ENCODE results near the gene GRM5.
"Not testable (repeated sequence)": the region's sequence is repeated elsewhere in the genome, so short reads cannot be mapped to it uniquely, and the experiment has no call there.

The GRM5 gene

GRCh38 chr11:89065651-89066201 lies at the start of gene GRM5:
Gene GRM5 (minus strand): TSS chr11:89065982. CDS start chr11:89047872, 18,110 bp downstream.
- DNase-seq (ENCODE audit: low read depth): not testable (repeated sequence)

GRCh38 chr11:89097956-89098355 lies 32.2 kb upstream of the GRM5 start:
- DNase-seq (ENCODE audit: low read depth): not testable (repeated sequence)

GRCh38 chr11:89093806-89094205 lies 28.0 kb upstream of the GRM5 start:
- not testable (repeated sequence) for DNase-seq (ENCODE audit: low read depth)

GRCh38 chr11:89084951-89085350 lies 19.2 kb upstream of the GRM5 start:
- not testable (repeated sequence) for DNase-seq (ENCODE audit: low read depth)

- DNase-seq (ENCODE audit: low read depth): not testable (repeated sequence)
Measured at GRCh38 chr11:89070911-89071310, 5.1 kb upstream of the GRM5 start.

- no peak for DNase-seq (ENCODE audit: low read depth)
Measured at GRCh38 chr11:89067264-89067663, 1.5 kb upstream of the GRM5 start.

- DNase-seq (ENCODE audit: low read depth): no peak
Measured at GRCh38 chr11:89065066-89065465, 716 bp downstream of the GRM5 start.

GRCh38 chr11:89063481-89063951 lies 2.3 kb downstream of the GRM5 start:
- DNase-seq (ENCODE audit: low read depth): not testable (repeated sequence)

- not testable (repeated sequence) for DNase-seq (ENCODE audit: low read depth)
Measured at GRCh38 chr11:89062771-89063298, 2.9 kb downstream of the GRM5 start.

- not testable (repeated sequence) for DNase-seq (ENCODE audit: low read depth)
Measured at GRCh38 chr11:89061839-89062238, 3.9 kb downstream of the GRM5 start.

- not testable (repeated sequence) for DNase-seq (ENCODE audit: low read depth)
Measured at GRCh38 chr11:89057406-89057805, 8.4 kb downstream of the GRM5 start.

GRCh38 chr11:89052220-89052619 lies 13.6 kb downstream of the GRM5 start:
- no peak for DNase-seq (ENCODE audit: low read depth)

GRCh38 chr11:89047159-89047558 lies 18.6 kb downstream of the GRM5 start:
- DNase-seq (ENCODE audit: low read depth): not testable (repeated sequence)

- DNase-seq (ENCODE audit: low read depth): not testable (repeated sequence)
Measured at GRCh38 chr11:89043861-89044588, 21.8 kb downstream of the GRM5 start.

GRCh38 chr11:89029671-89030070 lies 36.1 kb downstream of the GRM5 start:
- DNase-seq (ENCODE audit: low read depth): not testable (repeated sequence)

- no peak for DNase-seq (ENCODE audit: low read depth)
Measured at GRCh38 chr11:89021339-89021738, 44.4 kb downstream of the GRM5 start.

GRCh38 chr11:89019827-89020547 lies 45.8 kb downstream of the GRM5 start:
- DNase-seq (ENCODE audit: low read depth): not testable (repeated sequence)

GRCh38 chr11:89016214-89016613 lies 49.6 kb downstream of the GRM5 start:
- DNase-seq (ENCODE audit: low read depth): no peak

- no peak for DNase-seq (ENCODE audit: low read depth)
Measured at GRCh38 chr11:89015614-89016013, 50.2 kb downstream of the GRM5 start.

- not testable (repeated sequence) for DNase-seq (ENCODE audit: low read depth)
Measured at GRCh38 chr11:89000852-89001251, 64.9 kb downstream of the GRM5 start.

GRCh38 chr11:88979641-88980040 lies 86.1 kb downstream of the GRM5 start:
- no peak for DNase-seq (ENCODE audit: low read depth)

GRCh38 chr11:88978992-88979391 lies 86.8 kb downstream of the GRM5 start:
- not testable (repeated sequence) for DNase-seq (ENCODE audit: low read depth)

Data from activated T-cell treated with anti-CD3 and anti-CD28 coated beads for 1 hour (primary cell).